GM12864 (cell line): ENCODE results near the gene NGFR.

ENCODE experiments used
- DNase-seq: peaks from one replicate; pipeline ENCODE4 v3.0.0-alpha.2; 2011; ENCODE audit warnings: low read depth
- H3K4me3 ChIP-seq: 2 replicates; pipeline ENCODE4 v1.5.1; 2011; ENCODE audit warnings: mild to moderate bottlenecking, low read depth, low read length, control low read depth
- TF ChIP-seq, protein P1 (sequence below): IDR thresholded peaks from 2 replicates; pipeline ENCODE4 v1.5.1; 2011; ENCODE audit warnings: low read depth, mild to moderate bottlenecking, moderate library complexity, low read length, control low read depth, inconsistent platforms; ENCODE audit errors: missing control alignments

NGFR gene

DNA sequence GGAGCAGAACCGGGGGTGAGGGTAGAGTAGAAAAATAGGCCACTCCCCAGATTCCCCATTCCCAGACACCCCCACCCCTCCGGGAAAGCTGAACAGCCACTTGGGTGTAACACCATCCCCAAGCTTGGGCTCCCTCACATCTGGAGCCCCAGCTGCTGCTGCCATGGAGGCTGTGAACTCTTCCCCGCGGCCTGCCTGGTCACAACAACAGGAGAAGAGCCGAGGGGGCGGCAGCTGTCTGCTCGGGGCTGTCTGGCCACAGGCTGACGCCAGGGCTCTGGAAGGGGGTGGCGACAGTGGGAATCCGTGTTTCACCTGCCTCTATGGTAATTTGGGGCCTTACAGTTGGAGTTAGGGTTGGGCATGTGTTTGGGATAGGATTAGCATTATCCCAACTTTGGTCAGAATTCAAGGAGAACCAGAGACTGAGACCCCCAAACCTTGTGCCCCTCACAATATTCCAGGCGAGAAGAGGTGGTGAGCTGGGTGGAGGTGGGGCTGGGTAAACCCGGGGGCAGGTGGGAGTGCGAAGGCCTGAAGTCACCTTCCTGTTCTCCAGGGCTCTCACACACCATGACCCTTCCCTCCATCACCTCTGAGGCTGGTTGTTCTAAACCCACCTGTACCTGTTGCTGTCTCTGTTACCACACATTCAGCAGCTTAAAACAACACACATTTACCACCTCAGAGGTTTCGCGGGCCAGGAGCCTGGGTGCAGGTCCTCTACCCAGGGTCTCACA is 50.9 kb downstream of the NGFR start:
- TF ChIP-seq, protein P1, sequence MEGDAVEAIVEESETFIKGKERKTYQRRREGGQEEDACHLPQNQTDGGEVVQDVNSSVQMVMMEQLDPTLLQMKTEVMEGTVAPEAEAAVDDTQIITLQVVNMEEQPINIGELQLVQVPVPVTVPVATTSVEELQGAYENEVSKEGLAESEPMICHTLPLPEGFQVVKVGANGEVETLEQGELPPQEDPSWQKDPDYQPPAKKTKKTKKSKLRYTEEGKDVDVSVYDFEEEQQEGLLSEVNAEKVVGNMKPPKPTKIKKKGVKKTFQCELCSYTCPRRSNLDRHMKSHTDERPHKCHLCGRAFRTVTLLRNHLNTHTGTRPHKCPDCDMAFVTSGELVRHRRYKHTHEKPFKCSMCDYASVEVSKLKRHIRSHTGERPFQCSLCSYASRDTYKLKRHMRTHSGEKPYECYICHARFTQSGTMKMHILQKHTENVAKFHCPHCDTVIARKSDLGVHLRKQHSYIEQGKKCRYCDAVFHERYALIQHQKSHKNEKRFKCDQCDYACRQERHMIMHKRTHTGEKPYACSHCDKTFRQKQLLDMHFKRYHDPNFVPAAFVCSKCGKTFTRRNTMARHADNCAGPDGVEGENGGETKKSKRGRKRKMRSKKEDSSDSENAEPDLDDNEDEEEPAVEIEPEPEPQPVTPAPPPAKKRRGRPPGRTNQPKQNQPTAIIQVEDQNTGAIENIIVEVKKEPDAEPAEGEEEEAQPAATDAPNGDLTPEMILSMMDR = no peak
- no peak for DNase-seq
- H3K4me3 ChIP-seq = no peak overlapping the region

DNA sequence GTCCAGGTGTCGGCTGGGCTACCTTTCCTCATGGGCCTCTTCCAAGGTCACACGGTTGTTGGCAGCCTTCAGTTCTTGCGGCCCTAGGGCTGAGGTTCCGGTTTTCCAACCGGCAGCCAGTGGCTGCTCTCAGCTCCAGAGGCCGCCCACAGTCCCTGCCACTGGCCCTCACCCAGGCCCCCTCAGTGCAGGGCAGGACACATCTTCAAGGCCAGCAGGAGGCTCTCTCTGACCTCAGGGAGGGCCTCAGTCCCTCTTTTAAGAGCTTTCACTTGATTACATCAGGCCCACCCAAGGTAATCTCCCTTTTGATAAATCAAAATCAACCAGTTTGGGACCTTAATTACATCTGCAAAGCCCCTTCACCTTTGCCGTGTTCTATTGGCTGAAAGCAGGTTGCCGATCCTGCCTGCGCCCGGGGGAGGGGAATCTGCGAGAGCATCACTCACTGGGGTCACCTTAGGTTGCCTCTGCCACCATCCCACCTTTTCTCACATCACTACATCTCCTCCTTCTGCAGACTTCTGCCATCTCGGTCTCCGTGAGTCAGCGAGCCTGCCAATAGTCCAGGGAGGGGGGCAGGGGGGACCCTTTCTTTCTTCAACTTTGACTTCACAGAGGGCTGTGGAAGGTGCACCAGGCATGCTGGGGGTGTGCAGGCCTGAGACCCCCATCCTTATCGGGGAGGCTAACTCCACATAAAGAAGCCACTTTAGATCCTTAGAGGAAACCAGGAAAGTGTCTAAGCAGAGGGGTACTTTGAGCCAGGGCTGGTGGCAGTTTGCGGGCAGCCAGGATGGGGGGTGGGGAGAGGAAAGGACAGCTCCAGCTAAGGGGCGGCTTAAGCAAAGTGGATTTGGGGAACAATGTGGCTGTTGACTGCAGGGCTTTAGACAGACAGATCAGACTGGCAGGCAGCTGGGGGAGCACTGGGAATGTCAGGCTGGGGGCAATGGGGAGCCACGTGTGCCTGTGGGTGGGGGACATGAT is 51.7 kb downstream of the NGFR start:
- no peak overlapping the region for H3K4me3 ChIP-seq
- DNase-seq = no peak
- TF ChIP-seq, protein P1 = no peak

DNA sequence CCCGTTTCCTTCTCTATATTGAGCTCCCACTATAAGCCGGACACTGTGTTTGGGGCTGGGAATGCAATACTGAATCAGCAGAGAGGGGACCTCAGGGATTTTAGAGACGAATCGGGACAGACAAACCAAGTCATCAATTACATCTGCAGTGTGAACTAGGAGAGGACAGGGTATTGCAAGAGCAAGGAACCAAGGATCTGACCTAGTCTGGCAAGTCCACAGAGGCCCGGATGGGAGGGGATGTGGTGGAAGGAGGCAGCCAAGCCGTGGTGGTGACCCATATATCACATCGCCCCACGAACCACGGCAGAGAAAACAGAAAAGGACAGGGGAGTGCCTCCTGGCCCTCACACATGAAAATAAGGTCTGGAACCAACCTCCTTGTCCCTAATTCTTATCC is 52.5 kb downstream of the NGFR start:
- no peak for DNase-seq

DNA sequence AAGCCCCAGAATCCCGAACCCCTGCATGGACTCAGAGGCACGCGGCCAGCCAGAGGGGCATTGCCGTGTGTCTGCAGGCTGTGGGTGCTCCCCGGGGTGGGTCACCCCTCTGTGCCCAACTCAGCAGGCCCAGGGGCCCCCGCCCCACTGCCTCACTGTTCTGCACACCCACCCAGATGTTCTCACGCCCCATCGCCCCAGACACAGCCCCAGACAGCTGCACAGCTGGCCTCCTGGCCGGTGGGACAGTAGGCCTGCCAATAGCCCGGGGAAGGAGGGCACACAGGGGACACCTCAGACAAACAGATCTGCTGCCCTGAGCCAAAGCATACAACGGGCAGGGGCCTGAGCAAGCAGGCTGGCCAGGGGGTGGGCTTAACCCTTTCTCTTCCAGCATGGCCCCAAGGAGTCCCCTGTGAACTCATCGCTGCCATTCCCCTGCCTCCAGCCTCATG is 53.0 kb downstream of the NGFR start:
- no peak overlapping the region for H3K4me3 ChIP-seq
- TF ChIP-seq, protein P1 = no peak
- no peak for DNase-seq

More for the DNA sequence above, 52.5 kb downstream of the NGFR start:
- TF ChIP-seq, protein P1 = no peak
- no peak overlapping the region for H3K4me3 ChIP-seq

DNA sequence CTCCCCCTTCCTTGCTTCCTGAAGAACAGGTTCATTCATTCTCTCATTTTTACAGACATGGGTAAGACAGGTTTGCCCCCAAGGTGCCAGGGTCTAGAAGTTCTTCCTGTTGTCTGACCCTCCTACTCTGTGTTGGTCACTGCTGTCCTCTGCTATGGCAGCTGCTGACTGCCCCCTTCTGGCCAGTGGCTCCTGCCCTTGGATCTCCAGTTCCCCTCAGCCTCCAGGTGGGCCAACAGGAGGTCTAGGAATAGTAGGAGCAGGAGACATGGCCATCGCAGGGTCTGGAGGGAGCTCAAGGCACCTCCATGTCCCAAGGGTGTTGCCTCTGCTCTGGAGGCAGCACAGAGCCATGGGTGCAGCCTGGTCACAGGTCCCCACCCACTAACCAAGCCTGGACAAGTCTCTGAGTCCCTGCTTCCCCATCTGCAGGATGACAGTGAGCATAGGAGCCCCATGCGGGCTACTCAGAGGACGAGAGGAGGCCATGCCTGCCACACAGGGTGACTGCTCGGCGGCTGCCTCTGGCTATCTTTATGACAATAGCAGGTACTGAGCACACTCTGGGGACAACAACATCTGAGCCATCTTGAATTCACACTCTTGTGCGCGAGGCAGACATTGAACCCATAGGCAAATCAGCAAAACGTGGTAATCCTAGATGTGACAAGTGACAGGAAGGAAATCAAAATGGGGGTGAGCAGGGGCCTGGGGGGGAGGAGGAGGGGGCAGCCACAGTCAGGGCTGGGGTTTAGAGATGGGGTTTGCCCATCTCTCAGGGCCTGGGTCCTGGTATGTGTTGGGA is 53.6 kb downstream of the NGFR start:
- DNase-seq = no peak
- TF ChIP-seq, protein P1 = peak; percentile 56
- no peak overlapping the region for H3K4me3 ChIP-seq

DNA sequence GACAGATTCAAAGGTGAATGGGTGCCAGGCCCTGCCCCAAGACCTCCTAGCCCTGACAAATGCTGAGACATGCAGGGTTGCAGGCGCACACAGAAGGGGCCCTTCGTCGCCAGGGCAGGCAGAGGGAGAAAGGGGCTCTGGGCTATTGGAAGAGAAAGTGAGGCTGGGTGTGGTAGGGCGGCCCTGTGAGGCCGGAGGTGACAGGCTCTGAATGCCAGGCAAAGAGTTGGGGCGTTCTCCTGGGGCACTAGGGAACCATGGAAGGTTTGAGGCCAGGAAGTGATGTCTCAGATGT is 54.2 kb downstream of the NGFR start:
- TF ChIP-seq, protein P1 = no peak
- DNase-seq = no peak
- no peak overlapping the region for H3K4me3 ChIP-seq
